H9 (cell line): ENCODE measurements around the gene OXSR1. TPM values are rescaled to one million over a fixed set of nuclear protein-coding genes. Genes with fewer than 3 reads are reported as not detected.

ENCODE experiments used
- DNase-seq: peaks from one replicate; pipeline ENCODE4 v3.0.0-alpha.2; 2017
- H2AFZ ChIP-seq: one replicate; pipeline ENCODE4 v1.6.1; 2013; ENCODE audit warnings: mild to moderate bottlenecking, low read length, control low read depth, moderate library complexity
- H2AK5ac ChIP-seq: 2 replicates; pipeline ENCODE4 v1.6.1; 2013; ENCODE audit warnings: low read length, control low read depth, mixed read lengths; ENCODE audit not compliant: insufficient read length
- H2BK120ac ChIP-seq: one replicate; pipeline ENCODE4 v1.6.1; 2013; ENCODE audit warnings: low read depth, mild to moderate bottlenecking, low read length, control low read depth, inconsistent platforms; ENCODE audit not compliant: poor library complexity, severe bottlenecking
- H2BK12ac ChIP-seq: 2 replicates; pipeline ENCODE4 v1.6.1; 2013; ENCODE audit warnings: low read length, control low read depth, mixed read lengths, low read depth; ENCODE audit not compliant: insufficient read length
- H2BK15ac ChIP-seq: 2 replicates; pipeline ENCODE4 v1.6.1; 2013; ENCODE audit warnings: low read depth, low read length, control low read depth
- H2BK20ac ChIP-seq: one replicate; pipeline ENCODE4 v1.6.1; 2013; ENCODE audit warnings: low read depth, mild to moderate bottlenecking, low read length, control low read depth, inconsistent platforms; ENCODE audit not compliant: poor library complexity, severe bottlenecking
- H2BK5ac ChIP-seq: 2 replicates; pipeline ENCODE4 v1.6.1; 2013; ENCODE audit warnings: low read length, control low read depth, mixed read lengths; ENCODE audit not compliant: insufficient read length
- H3K14ac ChIP-seq: 2 replicates; pipeline ENCODE4 v1.6.1; 2013; ENCODE audit warnings: low read length, control low read depth; ENCODE audit not compliant: insufficient read depth
- H3K18ac ChIP-seq: 2 replicates; pipeline ENCODE4 v1.6.1; 2013; ENCODE audit warnings: low read depth, mild to moderate bottlenecking, mixed read lengths, low read length, control low read depth; ENCODE audit not compliant: insufficient read length
- H3K23ac ChIP-seq: 2 replicates; pipeline ENCODE4 v1.6.1; 2013; ENCODE audit warnings: low read length, control low read depth, mixed read lengths, low read depth; ENCODE audit not compliant: insufficient read length
- H3K23me2 ChIP-seq: 2 replicates; pipeline ENCODE4 v1.6.1; 2013; ENCODE audit warnings: low read depth, mild to moderate bottlenecking, mixed read lengths, low read length, control low read depth; ENCODE audit not compliant: insufficient read length, poor library complexity, severe bottlenecking
- H3K27ac ChIP-seq: 2 replicates; pipeline ENCODE4 v1.5.1; 2013; ENCODE audit warnings: low read length, control low read depth, mixed read lengths, low read depth; ENCODE audit not compliant: insufficient read length
- H3K27me3 ChIP-seq: 2 replicates; pipeline ENCODE4 v1.6.1; 2013; ENCODE audit warnings: low read length, control low read depth, inconsistent platforms; ENCODE audit not compliant: insufficient read depth
- H3K4ac ChIP-seq: 2 replicates; pipeline ENCODE4 v1.6.1; 2013; ENCODE audit warnings: low read depth, mild to moderate bottlenecking, control low read depth, inconsistent platforms, low read length, moderate library complexity
- H3K4me1 ChIP-seq: 2 replicates; pipeline ENCODE4 v1.6.1; 2013; ENCODE audit warnings: low read length, control low read depth, inconsistent platforms; ENCODE audit not compliant: insufficient read depth
- H3K4me2 ChIP-seq: 2 replicates; pipeline ENCODE4 v1.6.1; 2013; ENCODE audit warnings: low read length, control low read depth, mixed read lengths; ENCODE audit not compliant: insufficient read length, insufficient read depth
- H3K56ac ChIP-seq: 2 replicates; pipeline ENCODE4 v1.6.1; 2013; ENCODE audit warnings: low read depth, mild to moderate bottlenecking, mixed read lengths, low read length, control low read depth; ENCODE audit not compliant: insufficient read length
- H3K79me1 ChIP-seq: 2 replicates; pipeline ENCODE4 v1.6.1; 2013; ENCODE audit warnings: low read depth, mild to moderate bottlenecking, moderate library complexity, low read length, control low read depth, inconsistent platforms; ENCODE audit not compliant: insufficient read depth, poor library complexity, severe bottlenecking
- H3K79me2 ChIP-seq: 2 replicates; pipeline ENCODE4 v1.6.1; 2013; ENCODE audit warnings: low read length, control low read depth, inconsistent platforms; ENCODE audit not compliant: insufficient read depth
- H3K9ac ChIP-seq: 2 replicates; pipeline ENCODE4 v1.6.1; 2013; ENCODE audit warnings: low read length, control low read depth, mixed read lengths; ENCODE audit not compliant: insufficient read length; ENCODE audit errors: extremely low read depth
- H3K9me3 ChIP-seq: one replicate; pipeline ENCODE4 v1.6.1; 2013; ENCODE audit warnings: low read depth, low read length, inconsistent platforms; ENCODE audit not compliant: control insufficient read depth
- H3T11ph ChIP-seq: one replicate; pipeline ENCODE4 v1.6.1; 2013; ENCODE audit warnings: mild to moderate bottlenecking, low read length, control low read depth, inconsistent platforms
- H4K20me1 ChIP-seq: one replicate; pipeline ENCODE4 v1.6.1; 2013; ENCODE audit not compliant: control insufficient read depth, insufficient read length, insufficient read depth
- H4K5ac ChIP-seq: 2 replicates; pipeline ENCODE4 v1.6.1; 2013; ENCODE audit warnings: low read depth, mild to moderate bottlenecking, mixed read lengths, low read length, control low read depth; ENCODE audit not compliant: insufficient read length
- H4K8ac ChIP-seq: replicated peaks from 2 replicates; pipeline ENCODE4 v1.6.1; 2013; ENCODE audit warnings: low read length, control low read depth, mixed read lengths, low read depth; ENCODE audit not compliant: insufficient read length
- H4K91ac ChIP-seq: 2 replicates; pipeline ENCODE4 v1.6.1; 2013; ENCODE audit warnings: low read depth, mild to moderate bottlenecking, moderate library complexity, mixed read lengths, low read length, control low read depth; ENCODE audit not compliant: insufficient read length
- H3K27ac Mint-ChIP-seq, 3 experiments: 2 replicates in 2 of 3; 3 replicates in 1 of 3; pipeline ENCODE4 v1.8.0; 2020 to 2021; ENCODE audit warnings: mixed read lengths in 3 of 3, mild to moderate bottlenecking in 1 of 3, moderate library complexity in 1 of 3
- H3K27me3 Mint-ChIP-seq: 2 replicates; pipeline ENCODE4 v1.8.0; 2021; ENCODE audit warnings: low read depth, mild to moderate bottlenecking, moderate library complexity, mixed read lengths
- H3K36me3 Mint-ChIP-seq, 3 experiments: 2 replicates in 2 of 3; 3 replicates in 1 of 3; pipeline ENCODE4 v1.8.0; 2020 to 2021; ENCODE audit warnings: low read depth in 3 of 3, mixed read lengths in 3 of 3; ENCODE audit not compliant: insufficient read depth in 1 of 3
- H3K4me1 Mint-ChIP-seq, 2 experiments: 2 replicates each; pipeline ENCODE4 v1.8.0; 2020; ENCODE audit warnings: mixed read lengths in 2 of 2
- H3K4me3 Mint-ChIP-seq, 2 experiments: 2 replicates in 1 of 2; 3 replicates in 1 of 2; pipeline ENCODE4 v1.8.0; 2020 to 2021; ENCODE audit warnings: mild to moderate bottlenecking in 2 of 2, mixed read lengths in 2 of 2, moderate library complexity in 1 of 2
- H3K9me3 Mint-ChIP-seq, 2 experiments: 2 replicates in 1 of 2; 3 replicates in 1 of 2; pipeline ENCODE4 v1.8.0; 2020; ENCODE audit warnings: mild to moderate bottlenecking in 2 of 2, mixed read lengths in 2 of 2, moderate library complexity in 1 of 2
- WGBS: extraction: QIAGEN DNeasy Blood & Tissue Kit; methylation state at CpG from one replicate; pipeline ENCODE4 v1.1.7; 2013; ENCODE audit warnings: missing lambda C conversion rate, low lambda C conversion rate, mixed read lengths; ENCODE audit not compliant: insufficient read length; ENCODE audit errors: extremely low coverage; 5-methylcytosine and 5-hydroxymethylcytosine counted together
- total RNA-seq: library from RNA; stranded (reverse); gene quantifications from 2 replicates; pipeline ENCODE4 v1.2.1, GENCODE V29; 2021
- TF ChIP-seq, protein P1 (sequence below): fragments of 200-600 bp; sonication (generic); conservative IDR thresholded peaks from 3 replicates; pipeline ENCODE4 v1.8.0; 2021; ENCODE audit warnings: antibody characterized with exemption, mild to moderate bottlenecking

OXSR1 gene
- total RNA-seq, 1 experiment from 2014 or later: 54.1 TPM

DNA sequence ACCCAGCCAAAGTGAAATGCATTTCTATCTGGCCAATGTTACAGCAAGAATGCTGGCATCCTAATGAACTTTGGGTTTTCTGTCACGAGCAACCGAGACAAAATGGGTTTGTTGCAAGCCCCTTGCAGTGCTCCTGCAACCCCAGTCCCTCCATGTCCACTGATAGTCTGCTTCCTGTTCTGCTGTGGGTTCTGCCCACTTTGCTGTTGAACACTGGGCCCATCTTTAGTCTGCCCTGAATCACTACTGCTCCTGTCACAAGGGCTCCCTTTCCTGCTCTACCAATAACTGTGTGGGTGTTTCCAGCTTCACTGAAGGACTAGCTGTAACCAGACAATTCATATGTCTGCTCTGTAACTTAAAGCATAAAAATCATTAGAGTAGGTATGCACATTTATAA, 12.7 kb upstream of the OXSR1 start:
- Histone ChIP-seq H3K4me2 (no peak overlapping the region), H3K9me3 (no peaks in the 10 kb centered on the region), H3K4me1 (no peaks in the 10 kb centered on the region), H3K79me1 (no peaks in the 10 kb centered on the region), H4K5ac (no peak overlapping the region), H4K8ac (no peak overlapping the region), H2BK5ac (no peak overlapping the region), H2AK5ac (no peak overlapping the region), H3K23ac (no peak overlapping the region), H3K23me2 (no peaks in the 10 kb centered on the region), H2BK120ac (no peak overlapping the region), H2AFZ (no peak overlapping the region), H2BK20ac (no peak overlapping the region), H3K56ac (no peak overlapping the region), H4K20me1 (no peaks in the 10 kb centered on the region), H3K14ac (no peak overlapping the region), H4K91ac (no peak overlapping the region), H2BK15ac (no peak overlapping the region), H3K79me2 (no peaks in the 10 kb centered on the region), H3K9ac (no peak overlapping the region), H3K27me3 (no peaks in the 10 kb centered on the region), H3K18ac (no peak overlapping the region), H2BK12ac (no peak overlapping the region), H3K27ac (no peak overlapping the region), H3T11ph (no peak overlapping the region), H3K4ac (no peak overlapping the region)
- no peaks in the 10 kb centered on the region for H3K36me3 Mint-ChIP-seq
- peaks cover 0 to 4% of the 10 kb centered on the region in 2 experiments; a peak in 2 of 4 replicates for H3K4me1 Mint-ChIP-seq
- H3K4me3 Mint-ChIP-seq: no peak overlapping the region
- DNase-seq: no peak
- TF ChIP-seq, protein P1, sequence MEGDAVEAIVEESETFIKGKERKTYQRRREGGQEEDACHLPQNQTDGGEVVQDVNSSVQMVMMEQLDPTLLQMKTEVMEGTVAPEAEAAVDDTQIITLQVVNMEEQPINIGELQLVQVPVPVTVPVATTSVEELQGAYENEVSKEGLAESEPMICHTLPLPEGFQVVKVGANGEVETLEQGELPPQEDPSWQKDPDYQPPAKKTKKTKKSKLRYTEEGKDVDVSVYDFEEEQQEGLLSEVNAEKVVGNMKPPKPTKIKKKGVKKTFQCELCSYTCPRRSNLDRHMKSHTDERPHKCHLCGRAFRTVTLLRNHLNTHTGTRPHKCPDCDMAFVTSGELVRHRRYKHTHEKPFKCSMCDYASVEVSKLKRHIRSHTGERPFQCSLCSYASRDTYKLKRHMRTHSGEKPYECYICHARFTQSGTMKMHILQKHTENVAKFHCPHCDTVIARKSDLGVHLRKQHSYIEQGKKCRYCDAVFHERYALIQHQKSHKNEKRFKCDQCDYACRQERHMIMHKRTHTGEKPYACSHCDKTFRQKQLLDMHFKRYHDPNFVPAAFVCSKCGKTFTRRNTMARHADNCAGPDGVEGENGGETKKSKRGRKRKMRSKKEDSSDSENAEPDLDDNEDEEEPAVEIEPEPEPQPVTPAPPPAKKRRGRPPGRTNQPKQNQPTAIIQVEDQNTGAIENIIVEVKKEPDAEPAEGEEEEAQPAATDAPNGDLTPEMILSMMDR: no peak
- no peaks in the 10 kb centered on the region; the same call in 1 of the 2 replicates for H3K27me3 Mint-ChIP-seq
- peaks cover 0 to 3% of the 10 kb centered on the region in 2 experiments; a peak in 1 of 5 replicates for H3K9me3 Mint-ChIP-seq
- no peak overlapping the region for H3K27ac Mint-ChIP-seq
- no CpG with 5 or more reads among the region's 2 CpGs for WGBS
